Measurements from ENCODE around the gene ZBTB32.
"Not testable (repeated sequence)": the region's sequence is repeated elsewhere in the genome, so short reads cannot be mapped to it uniquely, and the experiment has no call there.

The ZBTB32 gene

GRCh38 chr19:35720163-35720524 lies 15.8 kb downstream of the ZBTB32 start:
- no peak for DNase-seq

- DNase-seq: no peak
These were observed 16.3 kb downstream of the ZBTB32 start for GRCh38 chr19:35720648-35721047.

GRCh38 chr19:35721374-35721773 lies 17.0 kb downstream of the ZBTB32 start:
- no peak for DNase-seq

GRCh38 chr19:35722461-35722860 lies 18.1 kb downstream of the ZBTB32 start:
- no peak for DNase-seq

- no peak for DNase-seq
These were observed 18.5 kb downstream of the ZBTB32 start for GRCh38 chr19:35722897-35723296.

- no peak for DNase-seq
These were observed 19.3 kb downstream of the ZBTB32 start for GRCh38 chr19:35723671-35724070.

- not testable (repeated sequence) for DNase-seq
These were observed 19.8 kb downstream of the ZBTB32 start for GRCh38 chr19:35724132-35724531.

- no peak for DNase-seq
These were observed 20.2 kb downstream of the ZBTB32 start for GRCh38 chr19:35724560-35724959.

- DNase-seq: no peak
These were observed 21.0 kb downstream of the ZBTB32 start for GRCh38 chr19:35725216-35725861.

GRCh38 chr19:35727053-35727955 lies 22.9 kb downstream of the ZBTB32 start:
- DNase-seq: no peak

- DNase-seq: no peak
These were observed 23.8 kb downstream of the ZBTB32 start for GRCh38 chr19:35727956-35728706.

- DNase-seq: no peak
These were observed 24.7 kb downstream of the ZBTB32 start for GRCh38 chr19:35729021-35729420.

- DNase-seq: no peak
These were observed 25.4 kb downstream of the ZBTB32 start for GRCh38 chr19:35729763-35730162.

- DNase-seq: no peak
These were observed 26.0 kb downstream of the ZBTB32 start for GRCh38 chr19:35730326-35730725.

GRCh38 chr19:35731353-35731752 lies 27.0 kb downstream of the ZBTB32 start:
- no peak for DNase-seq

GRCh38 chr19:35731779-35732405 lies 27.5 kb downstream of the ZBTB32 start:
- DNase-seq: no peak

GRCh38 chr19:35732540-35733179 lies 28.3 kb downstream of the ZBTB32 start:
- no peak for DNase-seq

GRCh38 chr19:35733180-35734125 lies 29.1 kb downstream of the ZBTB32 start:
- no peak for DNase-seq

GRCh38 chr19:35734273-35734672 lies 29.9 kb downstream of the ZBTB32 start:
- no peak for DNase-seq

- DNase-seq: no peak
These were observed 30.5 kb downstream of the ZBTB32 start for GRCh38 chr19:35734889-35735288.

Measured in anterior cingulate cortex (tissue), 58 donors.